Measurements from ENCODE around the gene CD37.
A peak's percentile ranks its signal among the peaks of the same experiment; 100 is the strongest.
"Not testable (repeated sequence)": the region's sequence is repeated elsewhere in the genome, so short reads cannot be mapped to it uniquely, and the experiment has no call there.

The CD37 gene

GRCh38 chr19:49335071-49335783, at the start of gene CD37:
TSS of gene CD37 (plus strand) at chr19:49335406. CDS start at chr19:49335541, 135 bp downstream.
- DNase-seq (ENCODE audit: low read depth, low spot score) = peak; percentile 15

GRCh38 chr19:49287141-49287770, 48.0 kb upstream of the CD37 start:
- no peak for DNase-seq (ENCODE audit: low read depth, low spot score)

GRCh38 chr19:49288205-49288604, 47.0 kb upstream of the CD37 start:
- not testable (repeated sequence) for DNase-seq (ENCODE audit: low read depth, low spot score)

GRCh38 chr19:49289286-49289685, 45.9 kb upstream of the CD37 start:
- not testable (repeated sequence) for DNase-seq (ENCODE audit: low read depth, low spot score)

GRCh38 chr19:49290517-49290916, 44.7 kb upstream of the CD37 start:
- no peak for DNase-seq (ENCODE audit: low read depth, low spot score)

GRCh38 chr19:49294401-49294800, 40.8 kb upstream of the CD37 start:
- no peak for DNase-seq (ENCODE audit: low read depth, low spot score)

GRCh38 chr19:49295208-49295880, 39.9 kb upstream of the CD37 start:
- DNase-seq (ENCODE audit: low read depth, low spot score) = no peak

GRCh38 chr19:49297403-49297802, 37.8 kb upstream of the CD37 start:
- no peak for DNase-seq (ENCODE audit: low read depth, low spot score)

GRCh38 chr19:49298653-49299052, 36.6 kb upstream of the CD37 start:
- not testable (repeated sequence) for DNase-seq (ENCODE audit: low read depth, low spot score)

- DNase-seq (ENCODE audit: low read depth, low spot score) = peak; percentile 57
Measured at GRCh38 chr19:49301165-49301865, 33.9 kb upstream of the CD37 start.

- DNase-seq (ENCODE audit: low read depth, low spot score) = no peak
Measured at GRCh38 chr19:49301866-49302252, 33.3 kb upstream of the CD37 start.

GRCh38 chr19:49306734-49307133, 28.5 kb upstream of the CD37 start:
- not testable (repeated sequence) for DNase-seq (ENCODE audit: low read depth, low spot score)

- DNase-seq (ENCODE audit: low read depth, low spot score) = no peak
Measured at GRCh38 chr19:49309087-49309486, 26.1 kb upstream of the CD37 start.

GRCh38 chr19:49315111-49315510, 20.1 kb upstream of the CD37 start:
- no peak for DNase-seq (ENCODE audit: low read depth, low spot score)

- DNase-seq (ENCODE audit: low read depth, low spot score) = no peak
Measured at GRCh38 chr19:49316284-49316683, 18.9 kb upstream of the CD37 start.

GRCh38 chr19:49318296-49318695, 16.9 kb upstream of the CD37 start:
- DNase-seq (ENCODE audit: low read depth, low spot score) = no peak

GRCh38 chr19:49324801-49325576, 10.2 kb upstream of the CD37 start, which contains the start of gene SLC6A16:
TSS of gene SLC6A16 (minus strand) at chr19:49325191. CDS start at chr19:49311347, 13,844 bp downstream.
- DNase-seq (ENCODE audit: low read depth, low spot score) = no peak

- not testable (repeated sequence) for DNase-seq (ENCODE audit: low read depth, low spot score)
Measured at GRCh38 chr19:49325756-49326155, 9.4 kb upstream of the CD37 start.

- DNase-seq (ENCODE audit: low read depth, low spot score) = no peak
Measured at GRCh38 chr19:49326165-49326704, 9.0 kb upstream of the CD37 start.

GRCh38 chr19:49327878-49328544, 7.2 kb upstream of the CD37 start:
- DNase-seq (ENCODE audit: low read depth, low spot score) = no peak

Data from activated CD4-positive, CD25-positive, alpha-beta regulatory T cell treated with anti-CD3 and anti-CD28 coated beads, Interleukin-2, amount 50 U/mL, for 16 hours (primary cell).